ENCODE measurements around the gene TBC1D24. TPM values are rescaled to one million over a fixed set of nuclear protein-coding genes. Genes with fewer than 3 reads are reported as not detected.

Gene TBC1D24
- polyA plus RNA-seq, 3 donors = 0.76 to 5.9 (median 2.1) TPM

DNA sequence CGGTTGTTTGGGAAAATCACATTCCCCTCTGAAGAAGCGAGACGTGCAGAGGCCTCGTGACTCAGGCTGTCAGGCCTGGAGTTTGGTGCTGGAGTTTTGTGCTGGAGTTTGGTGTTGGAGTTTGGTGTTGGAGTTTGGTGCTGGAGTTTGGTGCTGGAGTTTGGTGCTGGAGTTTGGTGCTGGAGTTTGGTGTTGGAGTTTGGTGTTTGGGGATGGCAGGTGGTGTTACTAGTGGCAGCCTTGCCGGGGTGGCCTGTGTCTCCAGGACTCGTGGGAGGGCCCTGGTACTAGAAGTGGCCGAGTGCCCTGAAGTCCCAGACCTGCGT, 12.6 kb downstream of the TBC1D24 start:
- peak overlapping the region; percentile 49 for H3K9ac ChIP-seq (ENCODE audit: insufficient read depth, low read length, poor library complexity, severe bottlenecking)
- no peak for DNase-seq
- peaks cover 9% of the 10 kb centered on the region for H4K20me1 ChIP-seq (ENCODE audit: insufficient read depth, low read length)
- H3K79me2 ChIP-seq (ENCODE audit: insufficient read depth, low read length) = peaks cover 45% of the 10 kb centered on the region
- peaks cover 39% of the 10 kb centered on the region for H3K4me1 Mint-ChIP-seq
- H3K9me3 ChIP-seq (replicated peaks in 1 of 2; ENCODE audit: control insufficient read depth in 1 of 2, insufficient read depth in 1 of 2, low read length in 2 of 2) = no peaks in the 10 kb centered on the region
- peak overlapping the region in 1 of 3 experiments; percentile 10 for H3K4me3 ChIP-seq (replicated peaks in 1 of 3; ENCODE audit: low read depth in 2 of 3, low read length in 3 of 3)
- H3K27ac ChIP-seq (ENCODE audit: low read depth in 1 of 2, low read length in 2 of 2) = peak overlapping the region; percentile 2 to 28
- peaks cover 0 to 2% (median 0%) of the 10 kb centered on the region in 7 donors for H3K9me3 Mint-ChIP-seq
- H3K36me3 ChIP-seq (replicated peaks in 1 of 2; ENCODE audit: control insufficient read depth in 1 of 2, insufficient read depth in 2 of 2, low read length in 2 of 2) = peaks cover 0 to 10% of the 10 kb centered on the region in 2 donors
- peaks cover 19 to 29% of the 10 kb centered on the region in 2 donors for H3K36me3 Mint-ChIP-seq
- H3K4me1 ChIP-seq (ENCODE audit: control insufficient read depth in 1 of 2, insufficient read depth in 2 of 2, low read length in 2 of 2) = peaks cover 29 to 33% of the 10 kb centered on the region in 2 donors
- intact Hi-C loops (cut with micrococcal nuclease) = loop anchor here in 1 of 2 donors (5.0 kb wide), 1 partner anchor 145 kb away; the partner anchor contains the start of gene ABCA3
- peak overlapping the region; percentile 66 to 86 for H3K4me3 Mint-ChIP-seq
- peak overlapping the region; percentile 69 for H2AFZ ChIP-seq (ENCODE audit: insufficient read depth, low read depth, low read length, poor library complexity, severe bottlenecking)
- TF ChIP-seq, protein P1, sequence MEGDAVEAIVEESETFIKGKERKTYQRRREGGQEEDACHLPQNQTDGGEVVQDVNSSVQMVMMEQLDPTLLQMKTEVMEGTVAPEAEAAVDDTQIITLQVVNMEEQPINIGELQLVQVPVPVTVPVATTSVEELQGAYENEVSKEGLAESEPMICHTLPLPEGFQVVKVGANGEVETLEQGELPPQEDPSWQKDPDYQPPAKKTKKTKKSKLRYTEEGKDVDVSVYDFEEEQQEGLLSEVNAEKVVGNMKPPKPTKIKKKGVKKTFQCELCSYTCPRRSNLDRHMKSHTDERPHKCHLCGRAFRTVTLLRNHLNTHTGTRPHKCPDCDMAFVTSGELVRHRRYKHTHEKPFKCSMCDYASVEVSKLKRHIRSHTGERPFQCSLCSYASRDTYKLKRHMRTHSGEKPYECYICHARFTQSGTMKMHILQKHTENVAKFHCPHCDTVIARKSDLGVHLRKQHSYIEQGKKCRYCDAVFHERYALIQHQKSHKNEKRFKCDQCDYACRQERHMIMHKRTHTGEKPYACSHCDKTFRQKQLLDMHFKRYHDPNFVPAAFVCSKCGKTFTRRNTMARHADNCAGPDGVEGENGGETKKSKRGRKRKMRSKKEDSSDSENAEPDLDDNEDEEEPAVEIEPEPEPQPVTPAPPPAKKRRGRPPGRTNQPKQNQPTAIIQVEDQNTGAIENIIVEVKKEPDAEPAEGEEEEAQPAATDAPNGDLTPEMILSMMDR (IDR thresholded peaks at IDR 0.05) = no peak
- 27% methylated on average over 7 of the region's 8 CpGs for whole genome bisulfite sequencing (ENCODE audit: insufficient coverage)
- peak overlapping the region; percentile 80 to 93 (median 90) for H3K27ac Mint-ChIP-seq
- H3K27me3 ChIP-seq (ENCODE audit: control insufficient read depth in 2 of 2, insufficient read depth in 2 of 2, low read length in 2 of 2) = no peaks in the 10 kb centered on the region
- H3K27me3 Mint-ChIP-seq (ENCODE audit: low read depth in 3 of 3) = peaks cover 2 to 4% (median 4%) of the 10 kb centered on the region in 3 donors
- H3K4me2 ChIP-seq (replicated peaks; ENCODE audit: extremely low read depth, low read length, poor library complexity, severe bottlenecking) = peak overlapping the region; percentile 57

DNA sequence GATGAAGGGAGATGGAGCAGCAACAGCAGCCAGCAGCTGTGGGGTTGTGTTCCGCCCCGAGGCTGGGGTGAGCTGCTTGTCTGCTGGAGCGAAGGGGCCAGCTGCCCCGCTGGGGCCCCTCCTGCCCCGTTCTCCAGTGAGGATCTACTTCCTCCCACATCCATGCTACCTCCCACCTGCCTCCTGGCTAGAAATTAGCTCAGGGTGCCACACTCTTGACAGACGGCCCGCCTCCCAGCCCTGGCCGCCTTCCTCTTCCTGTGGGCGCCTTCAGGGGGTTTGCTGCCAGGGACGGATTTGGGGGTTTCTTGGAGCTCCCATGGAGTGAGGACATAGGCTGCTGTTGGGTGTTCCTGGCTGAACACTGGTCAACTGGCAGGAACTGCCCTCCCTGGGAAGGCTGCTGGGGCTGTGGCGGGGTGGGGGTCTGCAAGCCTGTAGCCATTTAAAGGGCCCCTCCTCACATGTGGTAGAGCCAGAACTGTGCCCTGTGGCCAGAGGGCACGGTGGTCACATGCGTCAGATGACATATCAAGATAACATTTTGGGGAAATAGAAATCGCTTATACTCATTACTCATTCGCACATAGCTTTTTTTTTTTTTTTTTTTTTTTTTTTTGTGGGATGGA, 13.1 kb downstream of the TBC1D24 start:
- peak overlapping the region; percentile 80 to 93 (median 90) for H3K27ac Mint-ChIP-seq
- peak overlapping the region; percentile 69 for H2AFZ ChIP-seq (ENCODE audit: insufficient read depth, low read depth, low read length, poor library complexity, severe bottlenecking)
- H3K36me3 ChIP-seq (replicated peaks in 1 of 2; ENCODE audit: control insufficient read depth in 1 of 2, insufficient read depth in 2 of 2, low read length in 2 of 2) = peaks cover 0 to 10% of the 10 kb centered on the region in 2 donors
- H3K27me3 Mint-ChIP-seq (ENCODE audit: low read depth in 3 of 3) = peaks cover 2 to 4% (median 2%) of the 10 kb centered on the region in 3 donors
- peaks cover 3% of the 10 kb centered on the region for H4K20me1 ChIP-seq (ENCODE audit: insufficient read depth, low read length)
- H3K79me2 ChIP-seq (ENCODE audit: insufficient read depth, low read length) = peaks cover 39% of the 10 kb centered on the region
- TF ChIP-seq, protein P1 (IDR thresholded peaks at IDR 0.05) = no peak
- peaks cover 0 to 2% (median 0%) of the 10 kb centered on the region in 7 donors for H3K9me3 Mint-ChIP-seq
- peak overlapping the region; percentile 57 for H3K4me2 ChIP-seq (replicated peaks; ENCODE audit: extremely low read depth, low read length, poor library complexity, severe bottlenecking)
- 18% methylated on average over 4 of the region's 15 CpGs for WGBS (ENCODE audit: insufficient coverage)
- peaks cover 34% of the 10 kb centered on the region for H3K4me1 Mint-ChIP-seq
- peaks cover 19 to 28% of the 10 kb centered on the region in 2 donors for H3K36me3 Mint-ChIP-seq
- H3K4me3 ChIP-seq (replicated peaks in 1 of 3; ENCODE audit: low read depth in 2 of 3, low read length in 3 of 3) = peak overlapping the region in 1 of 3 experiments; percentile 10
- peak overlapping the region in 1 of 2 donors; percentile 28 for H3K27ac ChIP-seq (ENCODE audit: low read depth in 1 of 2, low read length in 2 of 2)
- peak overlapping the region; percentile 48 for H3K9ac ChIP-seq (ENCODE audit: insufficient read depth, low read length, poor library complexity, severe bottlenecking)
- intact Hi-C loops (cut with micrococcal nuclease) = loop anchor here in 1 of 2 donors (1.0 to 5.0 kb wide), 2 partner anchors 13 to 146 kb away; partner anchors contain the start of genes ABCA3 and TBC1D24
- DNase-seq = peak; percentile 68 to 82 (median 75)
- peaks cover 29 to 33% of the 10 kb centered on the region in 2 donors for H3K4me1 ChIP-seq (ENCODE audit: control insufficient read depth in 1 of 2, insufficient read depth in 2 of 2, low read length in 2 of 2)
- no peaks in the 10 kb centered on the region for H3K27me3 ChIP-seq (ENCODE audit: control insufficient read depth in 2 of 2, insufficient read depth in 2 of 2, low read length in 2 of 2)
- H3K4me3 Mint-ChIP-seq = peak overlapping the region; percentile 49 to 86
- no peaks in the 10 kb centered on the region for H3K9me3 ChIP-seq (replicated peaks in 1 of 2; ENCODE audit: control insufficient read depth in 1 of 2, insufficient read depth in 1 of 2, low read length in 2 of 2)
